GM19463 (cell line): ENCODE measurements around the gene NPAT.
"Not testable (repeated sequence)": the region's sequence is repeated elsewhere in the genome, so short reads cannot be mapped to it uniquely, and the experiment has no call there.

ENCODE experiments used
- ATAC-seq: cut with Tn5 transposase; IDR thresholded peaks from one replicate; pipeline ENCODE4 v1.9.1; 2021; ENCODE audit warnings: mild to moderate bottlenecking, moderate library complexity; ENCODE audit not compliant: unreplicated experiment

NPAT gene

GRCh38 chr11:108160970-108161566, 61.4 kb downstream of the NPAT start:
- ATAC-seq, result peak; percentile 100

GRCh38 chr11:108154591-108154990, 67.8 kb downstream of the NPAT start:
- ATAC-seq, result no peak

- ATAC-seq, result no peak
Observed at GRCh38 chr11:108148556-108148955, 73.9 kb downstream of the NPAT start.

DNA sequence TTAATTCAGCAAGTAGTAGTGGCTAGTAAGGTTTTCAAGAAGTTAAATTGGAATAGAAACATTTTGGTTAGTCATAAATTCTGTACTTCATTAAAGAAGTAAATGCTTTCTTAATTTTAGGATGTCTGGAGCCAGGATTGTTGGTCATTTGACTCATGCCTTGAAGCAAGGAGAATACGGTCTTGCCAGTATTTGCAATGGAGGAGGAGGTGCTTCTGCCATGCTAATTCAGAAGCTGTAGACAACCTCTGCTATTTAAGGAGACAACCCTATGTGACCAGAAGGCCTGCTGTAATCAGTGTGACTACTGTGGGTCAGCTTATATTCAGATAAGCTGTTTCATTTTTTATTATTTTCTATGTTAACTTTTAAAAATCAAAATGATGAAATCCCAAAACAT, 75.3 kb downstream of the NPAT start:
- ATAC-seq, result no peak

- ATAC-seq, result no peak
Observed at GRCh38 chr11:108144615-108145014, 77.8 kb downstream of the NPAT start.

GRCh38 chr11:108142304-108142703, 80.1 kb downstream of the NPAT start:
- ATAC-seq, result no peak

- no peak for ATAC-seq
Observed at GRCh38 chr11:108137212-108137611, 85.2 kb downstream of the NPAT start.

DNA sequence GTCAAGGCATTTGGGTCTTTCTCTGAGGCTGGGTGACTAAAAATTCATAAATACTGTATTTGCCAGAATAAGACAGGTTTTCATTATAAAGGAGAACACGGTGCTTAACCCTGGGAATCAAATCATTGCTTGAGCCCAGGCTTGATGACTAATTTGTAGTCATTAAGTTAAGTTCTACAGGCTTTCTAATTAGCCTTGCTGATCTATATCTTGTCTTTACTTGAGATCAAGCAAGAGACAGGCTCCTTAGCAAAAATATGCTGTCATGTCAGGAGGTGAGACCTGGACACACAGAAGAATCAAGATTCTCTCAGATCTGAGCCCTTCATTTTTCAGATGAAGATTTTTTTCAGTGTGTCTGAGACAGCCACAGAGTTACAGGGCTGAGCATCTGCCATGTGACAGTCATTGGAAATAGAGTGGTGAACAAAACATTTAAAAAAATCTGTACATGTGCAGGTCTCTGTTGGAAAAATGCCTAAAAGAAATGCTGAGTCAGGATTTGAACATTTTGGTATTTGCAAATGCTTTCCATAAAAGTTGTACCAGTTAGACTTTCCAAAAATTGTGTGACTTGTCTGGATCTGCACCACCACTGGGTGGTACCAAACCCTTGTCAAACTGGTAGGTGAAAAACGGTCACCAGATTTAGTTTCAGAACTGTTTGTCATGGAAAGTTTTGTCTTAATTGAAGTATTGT, 86.4 kb downstream of the NPAT start:
- ATAC-seq, result peak; percentile 60

DNA sequence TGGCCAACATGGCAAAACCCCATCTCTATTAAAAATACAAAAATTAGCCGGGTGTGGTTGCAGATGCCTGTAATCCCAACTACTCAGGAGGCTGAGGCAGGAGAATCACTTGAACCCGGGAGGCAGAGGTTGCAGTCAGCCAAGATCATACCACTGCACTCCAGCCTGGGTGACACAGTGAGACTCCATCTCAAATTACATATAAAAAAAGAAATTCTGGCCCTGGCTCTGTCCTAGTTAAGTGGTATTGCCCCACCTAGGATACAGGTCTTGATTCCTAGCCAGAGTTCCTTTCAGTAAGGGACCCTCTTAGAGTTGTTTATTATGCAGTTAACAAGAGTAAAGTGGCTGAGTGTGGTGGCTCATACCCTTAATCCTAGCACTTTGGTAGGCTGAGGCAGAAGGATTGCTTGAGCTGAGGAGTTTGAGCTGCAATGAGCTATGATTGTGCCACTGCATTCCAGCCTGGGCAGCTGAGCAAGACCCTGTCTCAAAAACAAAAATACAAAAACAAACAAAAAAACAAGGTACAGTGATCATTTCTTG, 89.4 kb downstream of the NPAT start:
- not testable (repeated sequence) for ATAC-seq

- no peak for ATAC-seq
Observed at GRCh38 chr11:108131993-108132392, 90.4 kb downstream of the NPAT start.

GRCh38 chr11:108128772-108129171, 93.7 kb downstream of the NPAT start:
- no peak for ATAC-seq

DNA sequence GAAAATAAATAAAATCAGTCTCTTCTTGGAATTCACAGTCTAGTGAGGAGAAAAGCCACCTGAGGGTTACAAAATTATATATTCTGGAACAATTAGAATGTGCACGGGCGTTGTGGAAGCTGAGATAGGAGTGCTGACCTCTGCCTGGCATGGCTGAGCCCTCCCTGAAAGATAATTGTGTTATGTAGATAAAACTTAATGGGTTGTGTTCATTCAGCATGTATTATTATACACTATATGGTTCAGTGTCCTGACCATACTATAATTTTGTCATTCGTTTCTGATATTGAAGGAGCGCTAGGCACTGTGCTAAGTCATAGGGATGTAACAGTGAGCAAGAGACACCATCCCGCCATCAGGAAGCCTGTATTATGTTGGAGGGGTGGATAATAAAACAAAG, 97.3 kb downstream of the NPAT start:
- ATAC-seq, result no peak

DNA sequence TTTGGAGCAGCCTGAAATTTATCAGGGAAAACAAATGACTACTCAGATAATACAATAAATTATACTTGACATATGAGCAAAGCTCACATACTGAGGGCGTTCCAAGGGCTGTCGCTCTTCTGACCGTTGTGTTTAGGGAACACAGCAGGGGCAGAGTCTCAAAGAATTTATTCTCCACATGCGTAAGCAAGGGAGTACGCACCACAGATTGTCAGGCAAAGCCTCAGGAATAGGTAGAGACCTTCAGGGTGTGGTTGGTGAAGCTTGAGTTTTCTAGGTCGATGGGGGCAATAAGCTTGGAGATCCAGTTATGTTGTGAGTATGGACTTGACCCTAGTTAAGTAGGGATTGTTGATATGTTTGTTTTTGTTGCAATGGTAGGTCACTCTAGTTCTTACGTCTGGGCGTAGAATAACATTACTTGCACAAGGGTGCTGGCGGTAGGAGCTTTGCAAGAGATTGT, 100.2 kb downstream of the NPAT start:
- no peak for ATAC-seq

GRCh38 chr11:108121274-108122155, 100.9 kb downstream of the NPAT start, which contains the start of gene ACAT1:
Gene ACAT1 (plus strand): TSS chr11:108121567. CDS start chr11:108121607, 40 bp downstream.
- ATAC-seq, result peak; percentile 96

GRCh38 chr11:108120936-108121273, 101.5 kb downstream of the NPAT start:
- ATAC-seq, result not testable (repeated sequence)

DNA sequence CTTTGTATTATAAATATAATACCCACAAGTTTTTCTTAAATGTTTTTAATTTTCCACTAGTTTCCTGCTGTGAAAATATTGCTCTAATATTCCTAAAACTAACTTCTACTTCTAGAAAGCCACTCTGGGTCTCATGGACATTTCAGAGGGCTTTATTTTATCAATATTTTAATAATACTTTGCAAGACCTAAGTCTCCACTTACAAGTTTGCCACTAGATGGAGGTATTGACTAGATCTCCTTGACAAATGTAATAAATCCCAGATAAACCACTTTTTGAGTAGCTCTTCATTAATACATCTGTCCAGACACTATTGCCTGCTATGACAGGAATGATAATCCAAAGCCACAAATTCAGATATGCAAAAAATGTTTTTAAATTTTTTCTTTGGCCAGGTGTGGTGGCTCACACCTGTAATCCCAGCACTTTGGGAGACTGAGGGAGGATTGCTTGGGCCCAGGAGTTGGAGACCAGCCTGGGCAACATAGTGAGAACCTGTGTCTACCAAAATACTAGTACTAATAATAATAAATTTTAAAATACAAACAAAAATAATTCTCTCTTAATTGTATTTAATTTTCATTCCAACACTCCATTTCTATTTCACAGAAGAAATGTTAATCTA, 104.6 kb downstream of the NPAT start:
- no peak for ATAC-seq

DNA sequence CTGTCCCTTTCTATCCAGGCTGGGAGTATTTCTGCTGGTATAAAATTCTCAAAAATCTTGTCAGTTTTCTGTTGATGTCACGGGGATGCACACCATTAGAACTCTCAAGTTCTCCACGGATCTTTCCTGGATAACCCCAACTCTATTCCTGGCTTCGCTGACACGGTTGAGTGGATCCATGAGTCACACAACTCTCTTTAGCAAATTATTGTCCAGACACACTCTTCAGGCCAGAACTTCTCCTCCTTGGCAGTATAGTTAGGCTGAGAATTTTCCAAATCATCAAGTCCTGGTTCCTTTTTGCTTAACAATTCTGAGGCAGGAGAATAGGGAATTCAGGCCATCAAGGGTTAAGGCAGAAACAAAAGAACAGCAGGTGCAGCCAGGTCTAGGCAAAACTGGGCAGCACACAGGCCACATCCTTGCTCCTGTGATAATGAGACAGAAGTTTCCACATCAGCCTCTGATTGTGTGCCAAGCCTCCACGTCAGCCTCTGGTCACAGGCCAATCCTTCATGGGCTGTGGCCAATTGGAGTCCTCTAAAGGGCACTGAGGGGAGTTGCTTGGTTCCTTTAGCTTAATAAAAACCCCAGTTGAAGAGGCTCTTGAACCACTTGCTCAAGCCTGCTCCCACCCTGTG, 106.8 kb downstream of the NPAT start:
- peak; percentile 66 for ATAC-seq

DNA sequence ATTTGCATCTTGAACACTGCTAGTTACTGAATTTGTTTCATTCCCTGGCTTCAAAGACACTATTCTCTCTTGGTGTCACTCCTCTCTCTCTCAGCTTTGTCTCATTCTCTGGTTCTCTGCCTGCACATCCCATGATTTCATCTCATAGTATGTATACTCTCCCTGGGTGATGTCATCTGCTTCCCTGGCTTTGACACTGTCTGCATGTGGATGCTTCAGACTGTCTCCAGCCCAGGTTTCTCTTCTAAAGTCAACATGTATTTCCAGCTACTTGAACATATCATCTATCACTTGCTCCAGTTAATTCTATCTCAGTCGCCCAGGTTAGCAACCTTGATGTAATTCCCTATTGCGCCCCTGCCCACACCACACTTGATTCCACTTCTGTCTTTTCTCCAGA, 110.4 kb downstream of the NPAT start:
- no peak for ATAC-seq

- no peak for ATAC-seq
Observed at GRCh38 chr11:108111126-108111525, 111.3 kb downstream of the NPAT start.
